K562 (cell line): ENCODE results near the gene HNRNPA2B1. TPM values are rescaled to one million over a fixed set of nuclear protein-coding genes. Genes with fewer than 3 reads are reported as not detected.
A peak's percentile ranks its signal among the peaks of the same experiment; 100 is the strongest.

Experiments used
- BRD9 ChIP-seq: fragments of 450-650 bp; IDR thresholded peaks from 2 replicates; pipeline ENCODE4 v1.6.1; 2018; ENCODE audit warnings: low read depth; ENCODE audit not compliant: partially characterized antibody
- CHD1 ChIP-seq: fragments of 200-600 bp; sonication (generic); IDR thresholded peaks from one replicate; pipeline ENCODE4 v1.6.1; 2012; ENCODE audit warnings: mild to moderate bottlenecking, moderate library complexity, low read length, inconsistent platforms
- E2F3 ChIP-seq: fragments of 250-450 bp; sonication (Bioruptor Pico); IDR thresholded peaks from 2 replicates; pipeline ENCODE4 v1.4.0; 2020; ENCODE audit warnings: mild to moderate bottlenecking
- EHMT2 ChIP-seq: fragments of 450-650 bp; IDR thresholded peaks from 2 replicates; pipeline ENCODE4 v1.6.1; 2018; ENCODE audit warnings: antibody characterized with exemption
- ELF1 ChIP-seq: fragments of 200-800 bp; sonication (Bioruptor generic); IDR thresholded peaks from 2 replicates; pipeline ENCODE4 v1.6.1; 2016; ENCODE audit warnings: missing genetic modification characterization, missing compliant biosample characterization
- ESRRB ChIP-seq: fragments of 250-450 bp; sonication (Bioruptor Pico); IDR thresholded peaks from 2 replicates; pipeline ENCODE4 v1.5.0; 2020; ENCODE audit warnings: mild to moderate bottlenecking, moderate library complexity, borderline replicate concordance
- HES1 ChIP-seq: fragments of 450-650 bp; IDR thresholded peaks from 2 replicates; pipeline ENCODE4 v1.6.1; 2016; ENCODE audit warnings: low read depth, mild to moderate bottlenecking, moderate library complexity
- KAT7 ChIP-seq: sonication (generic); formaldehyde crosslinking; IDR thresholded peaks from 2 replicates; pipeline ENCODE4 v1.8.0; 2022; ENCODE audit warnings: missing genetic modification reagents, mild to moderate bottlenecking, borderline replicate concordance
- MCM7 ChIP-seq, 2 experiments: fragments of 450-650 bp; IDR thresholded peaks; 2 replicates each; pipeline ENCODE4 v1.6.1; 2016 to 2018
- MEF2A ChIP-seq: IDR thresholded peaks from 2 replicates; pipeline ENCODE4 v1.6.1; 2011; ENCODE audit warnings: low read depth, mild to moderate bottlenecking, low read length, moderate library complexity; ENCODE audit not compliant: control insufficient read depth
- NCOA1 ChIP-seq: fragments of 450-650 bp; IDR thresholded peaks from 2 replicates; pipeline ENCODE4 v1.6.1; 2016; ENCODE audit warnings: low read depth
- NFYB ChIP-seq: IDR thresholded peaks from 2 replicates; pipeline ENCODE4 v1.6.1; 2011; ENCODE audit warnings: mild to moderate bottlenecking, moderate library complexity; ENCODE audit not compliant: insufficient read length; ENCODE audit errors: extremely low read depth
- NR4A1 ChIP-seq, 2 experiments: fragments of 250-450 bp in 1 of 2; fragments of 450-650 bp in 1 of 2; sonication (Bioruptor Pico) in 1 of 2; IDR thresholded peaks; 2 replicates each; pipeline versions ENCODE4 v1.4.0 to v1.6.1; 2016 to 2020; ENCODE audit warnings: mild to moderate bottlenecking in 2 of 2, missing compliant biosample characterization in 1 of 2, missing genetic modification characterization in 1 of 2, moderate library complexity in 1 of 2
- RCOR1 ChIP-seq, 2 experiments: IDR thresholded peaks; 2 replicates each; pipeline ENCODE4 v1.6.1; 2012; ENCODE audit warnings: low read depth in 2 of 2, low read length in 2 of 2, borderline replicate concordance in 1 of 2, improper control_type of control experiment in 1 of 2
- RNF2 ChIP-seq: sonication (generic); IDR thresholded peaks from 2 replicates; pipeline ENCODE4 v1.6.1; 2016
- SP2 ChIP-seq: IDR thresholded peaks from 2 replicates; pipeline ENCODE4 v1.6.1; 2011; ENCODE audit warnings: mild to moderate bottlenecking, low read depth, low read length, moderate library complexity; ENCODE audit not compliant: poor library complexity, severe bottlenecking; ENCODE audit errors: extremely low read depth
- TCF3 ChIP-seq: sonication (generic); formaldehyde crosslinking; IDR thresholded peaks from 2 replicates; pipeline ENCODE4 v1.4.0; 2020; ENCODE audit warnings: mild to moderate bottlenecking, missing genetic modification reagents
- TEAD2 ChIP-seq: fragments of 450-650 bp; IDR thresholded peaks from 2 replicates; pipeline ENCODE4 v1.6.1; 2016; ENCODE audit warnings: missing genetic modification characterization, control low read depth, missing compliant biosample characterization
- U2AF1 ChIP-seq: fragments of 200-400 bp; formaldehyde crosslinking; optimal IDR thresholded peaks from 2 replicates; pipeline ENCODE3; 2017; ENCODE audit warnings: mild to moderate bottlenecking, low read depth, low read length, moderate library complexity
- ZKSCAN1 ChIP-seq: fragments of 150-350 bp; IDR thresholded peaks from 2 replicates; pipeline ENCODE4 v1.6.1; 2016; ENCODE audit warnings: low read depth, low read length
- ZNF12 ChIP-seq: sonication (generic); formaldehyde crosslinking; IDR thresholded peaks from 2 replicates; pipeline ENCODE4 v1.4.0; 2020; ENCODE audit warnings: mild to moderate bottlenecking, missing genetic modification reagents
- ZNF140 ChIP-seq: fragments of 250-450 bp; sonication (Bioruptor Pico); IDR thresholded peaks from 2 replicates; pipeline ENCODE4 v1.8.0; 2021; ENCODE audit warnings: moderate library complexity, mild to moderate bottlenecking, inconsistent platforms
- ZNF212 ChIP-seq: fragments of 450-650 bp; formaldehyde crosslinking; IDR thresholded peaks from 2 replicates; pipeline ENCODE4 v1.4.0; 2020; ENCODE audit warnings: mild to moderate bottlenecking
- ZNF23 ChIP-seq: fragments of 250-450 bp; sonication (Bioruptor Pico); IDR thresholded peaks from 2 replicates; pipeline ENCODE4 v1.4.0; 2020; ENCODE audit warnings: mild to moderate bottlenecking
- ZNF263 ChIP-seq: sonication (generic); formaldehyde crosslinking; IDR thresholded peaks from 2 replicates; pipeline ENCODE4 v1.8.0; 2022; ENCODE audit warnings: mild to moderate bottlenecking, missing genetic modification reagents, borderline replicate concordance
- ZNF436 ChIP-seq: fragments of 250-450, 450-650 bp; sonication (Bioruptor Pico); formaldehyde crosslinking; IDR thresholded peaks from 2 replicates; pipeline ENCODE4 v1.7.0; 2020; ENCODE audit warnings: mild to moderate bottlenecking
- ZNF57 ChIP-seq: fragments of 450-650 bp; formaldehyde crosslinking; IDR thresholded peaks from 2 replicates; pipeline ENCODE4 v1.4.0; 2020; ENCODE audit warnings: mild to moderate bottlenecking, moderate library complexity
- polyA plus RNA-seq, 8 experiments: library from polyadenylated mRNA; depleted of rRNA in 4 of 8; stranded (reverse) in 5 of 8; unstranded in 3 of 8; fragments of >200 nt; fragmentation: Nextera tagmentation in 2 of 8; fragmentation: Illumina TruSeq in 1 of 8; extraction: Ambion mirVana in 2 of 8; extraction: Trizol in 1 of 8; gene quantifications; 2 replicates each; pipeline versions ENCODE4 v1.2.1 to v1.2.3, GENCODE V29; 2011 to 2014; ENCODE audit warnings: inconsistent platforms in 1 of 8, missing spikeins in 1 of 8
- total RNA-seq, 7 experiments: library from RNA; depleted of rRNA in 6 of 7; stranded (reverse); fragments of >200 nt in 6 of 7; fragmentation: Illumina TruSeq in 2 of 7; extraction: Trizol in 2 of 7; gene quantifications; 2 replicates each; pipeline versions ENCODE4 v1.2.1 to v1.2.3, GENCODE V29; 2011 to 2021; ENCODE audit warnings: low replicate concordance in 1 of 7
- TF ChIP-seq, protein P1 (sequence below), 2 experiments: fragments of 450-650 bp; IDR thresholded peaks; 2 replicates each; pipeline ENCODE4 v1.6.1; 2016
- TF ChIP-seq, protein P2 (sequence below): sonication (generic); formaldehyde crosslinking; IDR thresholded peaks from 2 replicates; pipeline ENCODE4 v1.9.0; 2022; ENCODE audit warnings: mild to moderate bottlenecking, missing genetic modification reagents

HNRNPA2B1 gene
- total and polyA plus RNA-seq, 9 of the 15 experiments (the other 6 are each of a cell fraction or from before 2014, with no cell fraction given), result 630 to 1,989 (median 865) TPM

DNA sequence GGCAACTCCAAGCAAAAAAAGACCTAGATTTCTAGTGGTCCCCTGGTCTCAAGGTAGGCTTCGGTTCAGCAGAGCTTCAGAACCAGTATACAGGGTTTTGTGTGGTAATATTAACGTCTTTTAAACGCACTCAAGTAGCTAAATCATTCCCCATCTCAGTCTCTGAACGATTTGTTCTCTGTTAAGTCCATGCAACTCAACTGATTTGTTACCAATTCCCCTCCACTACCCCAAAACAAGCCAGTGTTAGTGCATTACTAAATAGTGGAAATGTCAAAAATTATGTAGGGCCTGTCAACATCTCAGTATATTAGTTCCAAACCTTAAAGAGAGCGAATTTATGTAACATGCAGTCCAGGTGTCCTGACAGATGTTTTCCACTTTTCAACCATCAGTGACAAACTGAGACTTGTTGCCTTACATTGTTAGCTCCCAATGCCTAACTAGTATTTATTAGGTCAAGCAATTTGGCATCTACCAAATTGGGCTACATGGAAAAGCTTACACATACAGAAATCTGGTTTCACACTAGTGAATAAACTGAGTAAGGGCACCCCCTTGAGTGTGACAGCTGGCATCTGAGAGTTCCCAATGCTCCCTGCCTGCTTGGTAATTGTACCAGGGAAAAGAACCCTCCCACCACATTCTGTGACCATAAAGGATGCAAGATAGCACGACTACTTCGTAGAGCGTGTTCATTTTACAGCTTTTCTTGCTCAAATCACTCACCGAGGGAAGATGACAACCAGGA lies 12.2 kb downstream of the HNRNPA2B1 start (continued):
- no peak for TF ChIP-seq TCF3 (CRISPR knock-in tag)
- TF ChIP-seq KAT7, result no peak
- no peak for TF ChIP-seq ZNF23 (CRISPR knock-in tag)
- TF ChIP-seq ZNF212 (CRISPR knock-in tag), result no peak
- TF ChIP-seq RCOR1 (IDR thresholded peaks at IDR 0.05; ENCODE audit: borderline replicate concordance in 1 of 2, low read depth in 2 of 2, low read length in 2 of 2), result no peak
- TF ChIP-seq NFYB, result no peak
- no peak for TF ChIP-seq ZNF140 (CRISPR knock-in tag)
- TF ChIP-seq ZNF12, result no peak
- no peak for TF ChIP-seq BRD9
- no peak for TF ChIP-seq ELF1 (tag)
- no peak; the same call in 1 of the 2 replicates for TF ChIP-seq E2F3 (CRISPR knock-in tag)
- TF ChIP-seq NR4A1 (CRISPR knock-in tag; IDR thresholded peaks at IDR 0.05), result no peak
- TF ChIP-seq NR4A1 (tag; IDR thresholded peaks at IDR 0.05), result no peak
- no peak for TF ChIP-seq SP2
- no peak for TF ChIP-seq MCM7 (IDR thresholded peaks at IDR 0.05)
- TF ChIP-seq, protein P1, sequence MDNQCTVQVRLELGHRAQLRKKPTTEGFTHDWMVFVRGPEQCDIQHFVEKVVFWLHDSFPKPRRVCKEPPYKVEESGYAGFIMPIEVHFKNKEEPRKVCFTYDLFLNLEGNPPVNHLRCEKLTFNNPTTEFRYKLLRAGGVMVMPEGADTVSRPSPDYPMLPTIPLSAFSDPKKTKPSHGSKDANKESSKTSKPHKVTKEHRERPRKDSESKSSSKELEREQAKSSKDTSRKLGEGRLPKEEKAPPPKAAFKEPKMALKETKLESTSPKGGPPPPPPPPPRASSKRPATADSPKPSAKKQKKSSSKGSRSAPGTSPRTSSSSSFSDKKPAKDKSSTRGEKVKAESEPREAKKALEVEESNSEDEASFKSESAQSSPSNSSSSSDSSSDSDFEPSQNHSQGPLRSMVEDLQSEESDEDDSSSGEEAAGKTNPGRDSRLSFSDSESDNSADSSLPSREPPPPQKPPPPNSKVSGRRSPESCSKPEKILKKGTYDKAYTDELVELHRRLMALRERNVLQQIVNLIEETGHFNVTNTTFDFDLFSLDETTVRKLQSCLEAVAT (IDR thresholded peaks at IDR 0.05), result 0 out of 4 replicates have a peak, but pooled peaks of 1 of the 2 experiments have one; percentile 6
- no peak for TF ChIP-seq NCOA1
- peak; percentile 60; the same call in 1 of the 2 replicates for TF ChIP-seq ZNF57 (CRISPR knock-in tag)
- TF ChIP-seq MEF2A, result peak; percentile 2; the same call in 1 of the 2 replicates
- TF ChIP-seq TEAD2, result no peak
- TF ChIP-seq ZNF263 (CRISPR knock-in tag), result no peak
- TF ChIP-seq ZKSCAN1, result no peak
- no peak for TF ChIP-seq HES1
- TF ChIP-seq ZNF436 (CRISPR knock-in tag), result no peak; the same call in 1 of the 2 replicates
- no peak for TF ChIP-seq EHMT2
- no peak for TF ChIP-seq CHD1
- TF ChIP-seq, protein P2, sequence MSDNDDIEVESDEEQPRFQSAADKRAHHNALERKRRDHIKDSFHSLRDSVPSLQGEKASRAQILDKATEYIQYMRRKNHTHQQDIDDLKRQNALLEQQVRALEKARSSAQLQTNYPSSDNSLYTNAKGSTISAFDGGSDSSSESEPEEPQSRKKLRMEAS (CRISPR knock-in tag), result no peak
- peak; percentile 60; the same call in 1 of the 2 replicates for TF ChIP-seq ESRRB (CRISPR knock-in tag)
- TF ChIP-seq U2AF1, result no peak
- TF ChIP-seq RNF2, result no peak
